ENCODE results near the gene NAGK.

- TF ChIP-seq CTCF (IDR thresholded peaks at IDR 0.05; ENCODE audit: insufficient read depth, low read length, poor library complexity, severe bottlenecking) (no peak), EZH2phosphoT487 (conservative IDR thresholded peaks at IDR 0.05; ENCODE audit: low read length) (no peak)
Measured at GRCh38 chr2:71042287-71042686, 26.2 kb upstream of the NAGK start.

Measured in SU-DHL-6 (cell line).